ENCODE results near the gene KSR2.
"Not testable (repeated sequence)": the region's sequence is repeated elsewhere in the genome, so short reads cannot be mapped to it uniquely, and the experiment has no call there.

The KSR2 gene

GRCh38 chr12:117967043-117967442, 1.7 kb downstream of the KSR2 start:
- DNase-seq, result no peak

- no peak for DNase-seq
Measured at GRCh38 chr12:117966511-117966910, 2.3 kb downstream of the KSR2 start.

- DNase-seq, result no peak
Measured at GRCh38 chr12:117963836-117964235, 5.0 kb downstream of the KSR2 start.

GRCh38 chr12:117936722-117937484, 31.9 kb downstream of the KSR2 start:
- DNase-seq, result no peak

GRCh38 chr12:117933545-117933944, 35.2 kb downstream of the KSR2 start:
- DNase-seq, result no peak

GRCh38 chr12:117926391-117926899, 42.3 kb downstream of the KSR2 start:
- no peak for DNase-seq

GRCh38 chr12:117921929-117922777, 46.6 kb downstream of the KSR2 start:
- DNase-seq, result no peak

GRCh38 chr12:117919479-117919878, 49.3 kb downstream of the KSR2 start:
- DNase-seq, result no peak

GRCh38 chr12:117914686-117915085, 54.1 kb downstream of the KSR2 start:
- no peak for DNase-seq

- DNase-seq, result no peak
Measured at GRCh38 chr12:117912756-117913155, 56.0 kb downstream of the KSR2 start.

GRCh38 chr12:117908411-117908810, 60.4 kb downstream of the KSR2 start:
- no peak for DNase-seq

- DNase-seq, result no peak
Measured at GRCh38 chr12:117907108-117907689, 61.6 kb downstream of the KSR2 start.

GRCh38 chr12:117904051-117904450, 64.7 kb downstream of the KSR2 start:
- no peak for DNase-seq

GRCh38 chr12:117903110-117903840, 65.5 kb downstream of the KSR2 start:
- DNase-seq, result no peak

- no peak for DNase-seq
Measured at GRCh38 chr12:117901631-117902030, 67.2 kb downstream of the KSR2 start.

- no peak for DNase-seq
Measured at GRCh38 chr12:117900561-117900960, 68.2 kb downstream of the KSR2 start.

- no peak for DNase-seq
Measured at GRCh38 chr12:117897372-117898161, 71.2 kb downstream of the KSR2 start.

GRCh38 chr12:117896009-117896408, 72.8 kb downstream of the KSR2 start:
- no peak for DNase-seq

GRCh38 chr12:117892441-117892840, 76.3 kb downstream of the KSR2 start:
- no peak for DNase-seq

- DNase-seq, result not testable (repeated sequence)
Measured at GRCh38 chr12:117891265-117891664, 77.5 kb downstream of the KSR2 start.

GRCh38 chr12:117890644-117891043, 78.1 kb downstream of the KSR2 start:
- DNase-seq, result no peak

GRCh38 chr12:117890137-117890536, 78.7 kb downstream of the KSR2 start:
- DNase-seq, result no peak

Data from CD4-positive, alpha-beta T cell treated with Interleukin-12 subunit alpha and Interleukin-12 subunit beta, for 1 hour (primary cell).